Measurements from ENCODE around the gene ARL15. TPM values are rescaled to one million over a fixed set of nuclear protein-coding genes. Genes with fewer than 3 reads are reported as not detected.

The ARL15 gene
- total RNA-seq, 6 experiments from 2014 or later: 9.8 to 16.0 (median 13.4) TPM

GRCh38 chr5:54263447-54263846 is 46.9 kb downstream of the ARL15 start:
- H3K27ac Mint-ChIP-seq: no peak overlapping the region
- no peak overlapping the region for H3K4me3 Mint-ChIP-seq

GRCh38 chr5:54261596-54261995 is 48.8 kb downstream of the ARL15 start:
- H3K4me1 Mint-ChIP-seq (ENCODE audit: low read depth): peaks cover 20% of the 10 kb centered on the region
- H3K27me3 Mint-ChIP-seq (ENCODE audit: insufficient read depth): no peaks in the 10 kb centered on the region
- H3K9me3 Mint-ChIP-seq: no peaks in the 10 kb centered on the region
- no peak overlapping the region for H3K27ac Mint-ChIP-seq
- H3K4me3 Mint-ChIP-seq: no peak overlapping the region
- no peak for TF ChIP-seq CTCF (IDR thresholded peaks at IDR 0.05)
- no peak for DNase-seq
- H3K36me3 Mint-ChIP-seq (ENCODE audit: low read depth): no peaks in the 10 kb centered on the region

More at GRCh38 chr5:54263447-54263846, 46.9 kb downstream of the ARL15 start:
- Mint-ChIP-seq H3K27me3 (ENCODE audit: insufficient read depth) (no peaks in the 10 kb centered on the region), H3K4me1 (ENCODE audit: low read depth) (peaks cover 17% of the 10 kb centered on the region), H3K36me3 (ENCODE audit: low read depth) (no peaks in the 10 kb centered on the region), H3K9me3 (no peaks in the 10 kb centered on the region)
- DNase-seq: no peak
- TF ChIP-seq CTCF (IDR thresholded peaks at IDR 0.05): no peak

GRCh38 chr5:54259981-54260380 is 50.4 kb downstream of the ARL15 start:
- no peak for DNase-seq
- Mint-ChIP-seq H3K9me3 (no peaks in the 10 kb centered on the region), H3K27ac (no peak overlapping the region), H3K4me1 (ENCODE audit: low read depth) (peaks cover 28% of the 10 kb centered on the region), H3K4me3 (no peak overlapping the region), H3K36me3 (ENCODE audit: low read depth) (no peaks in the 10 kb centered on the region), H3K27me3 (ENCODE audit: insufficient read depth) (no peaks in the 10 kb centered on the region)
- TF ChIP-seq CTCF (IDR thresholded peaks at IDR 0.05): no peak

- H3K27ac Mint-ChIP-seq: no peak overlapping the region
- DNase-seq: peak; percentile 16
- H3K27me3 Mint-ChIP-seq (ENCODE audit: insufficient read depth): no peaks in the 10 kb centered on the region
- H3K4me3 Mint-ChIP-seq: no peak overlapping the region
- TF ChIP-seq CTCF (IDR thresholded peaks at IDR 0.05): no peak
- H3K4me1 Mint-ChIP-seq (ENCODE audit: low read depth): peaks cover 28% of the 10 kb centered on the region
- no peaks in the 10 kb centered on the region for H3K9me3 Mint-ChIP-seq
- H3K36me3 Mint-ChIP-seq (ENCODE audit: low read depth): no peaks in the 10 kb centered on the region
Observed at GRCh38 chr5:54259090-54259489, 51.3 kb downstream of the ARL15 start.

- Mint-ChIP-seq H3K4me1 (ENCODE audit: low read depth) (peaks cover 28% of the 10 kb centered on the region), H3K4me3 (no peak overlapping the region), H3K27me3 (ENCODE audit: insufficient read depth) (no peaks in the 10 kb centered on the region), H3K27ac (no peak overlapping the region), H3K36me3 (ENCODE audit: low read depth) (no peaks in the 10 kb centered on the region), H3K9me3 (no peaks in the 10 kb centered on the region)
- no peak for DNase-seq
- TF ChIP-seq CTCF (IDR thresholded peaks at IDR 0.05): no peak
Observed at GRCh38 chr5:54257366-54258118, 52.8 kb downstream of the ARL15 start.

Measured in HFFc6 (cell line).